Right hindlimb (tissue), 1 donor: ENCODE results near the gene MEX3A.

ENCODE experiments used
- DNase-seq: peaks from one replicate; pipeline ENCODE4 v3.0.0-alpha.2; 2018

Gene MEX3A

GRCh38 chr1:156102633-156103511, 20.6 kb upstream of the MEX3A start:
- DNase-seq, result peak; percentile 61

- no peak for DNase-seq
These were observed 19.6 kb upstream of the MEX3A start for GRCh38 chr1:156101880-156102279.

- no peak for DNase-seq
These were observed 18.1 kb upstream of the MEX3A start for GRCh38 chr1:156100205-156100995.

- DNase-seq, result no peak
These were observed 17.0 kb upstream of the MEX3A start for GRCh38 chr1:156099282-156099681.

- no peak for DNase-seq
These were observed 16.5 kb upstream of the MEX3A start for GRCh38 chr1:156098784-156099183.

- no peak for DNase-seq
These were observed 15.4 kb upstream of the MEX3A start for GRCh38 chr1:156097499-156098178.

- DNase-seq, result peak; percentile 92
These were observed 14.6 kb upstream of the MEX3A start for GRCh38 chr1:156096640-156097391.

GRCh38 chr1:156095906-156096508, 13.7 kb upstream of the MEX3A start:
- no peak for DNase-seq

- DNase-seq, result no peak
These were observed 9.3 kb upstream of the MEX3A start for GRCh38 chr1:156091610-156092009.

- peak; percentile 87 for DNase-seq
These were observed 8.5 kb upstream of the MEX3A start for GRCh38 chr1:156090840-156091188.

GRCh38 chr1:156090138-156090839, 8.0 kb upstream of the MEX3A start:
- DNase-seq, result no peak

- peak; percentile 46 for DNase-seq
These were observed 7.4 kb upstream of the MEX3A start for GRCh38 chr1:156089704-156090103.

GRCh38 chr1:156086256-156086662, 4.0 kb upstream of the MEX3A start:
- DNase-seq, result no peak

GRCh38 chr1:156083800-156084790, 1.8 kb upstream of the MEX3A start:
- DNase-seq, result no peak

GRCh38 chr1:156081917-156082308, 352 bp downstream of the MEX3A start:
- no peak for DNase-seq

GRCh38 chr1:156081180-156081916, 917 bp downstream of the MEX3A start:
- peak; percentile 59 for DNase-seq

GRCh38 chr1:156080863-156081179, 1.4 kb downstream of the MEX3A start:
- peak; percentile 57 for DNase-seq

GRCh38 chr1:156080241-156080862, 1.9 kb downstream of the MEX3A start:
- peak; percentile 56 for DNase-seq

GRCh38 chr1:156079762-156080161, 2.5 kb downstream of the MEX3A start:
- no peak for DNase-seq
